ENCODE results near the gene PXDN. TPM values are rescaled to one million over a fixed set of nuclear protein-coding genes. Genes with fewer than 3 reads are reported as not detected.

The PXDN gene
- total and polyA plus RNA-seq, 2 donors (not counting 3 experiments of a cell fraction or from before 2014, with no cell fraction given) = 231 to 308 TPM

GRCh38 chr2:1621041-1621440 lies 123.3 kb downstream of the PXDN start:
- no peaks in the 10 kb centered on the region for H3K36me3 ChIP-seq (ENCODE audit: control insufficient read depth in 2 of 2, extremely low read depth in 1 of 2, insufficient read depth in 2 of 2, low read length in 2 of 2)
- H3K79me2 ChIP-seq (ENCODE audit: control insufficient read depth, insufficient read depth, low read length) = no peaks in the 10 kb centered on the region
- BruUV-seq (replicated peaks) = no TSS peak
- TF ChIP-seq MAX (IDR thresholded peaks at IDR 0.05; ENCODE audit: insufficient read depth, insufficient read length) (no peak), CTCF (IDR thresholded peaks at IDR 0.05; ENCODE audit: extremely low read depth in 1 of 2, insufficient read depth in 1 of 2, low read depth in 1 of 2, low read length in 2 of 2) (no peak)
- no peaks in the 10 kb centered on the region for H3K9me1 ChIP-seq (replicated peaks; ENCODE audit: control insufficient read depth, extremely low read depth, insufficient read depth, low read length)
- FAIRE-seq (no peak), DNase-seq (ENCODE audit: low read depth, low spot score) (no peak)
- no peak overlapping the region for H3K9ac ChIP-seq (replicated peaks; ENCODE audit: extremely low read depth, insufficient read depth, low read length)
- no peaks in the 10 kb centered on the region for H4K20me1 ChIP-seq (replicated peaks; ENCODE audit: control insufficient read depth, extremely low read depth, insufficient read depth, low read length)
- H3K27ac ChIP-seq (ENCODE audit: insufficient read depth, low read depth, low read length) = no peak overlapping the region
- no peaks in the 10 kb centered on the region for H3K9me3 ChIP-seq (replicated peaks; ENCODE audit: control insufficient read depth, insufficient read depth, low read length)
- H3K4me2 ChIP-seq (ENCODE audit: insufficient read depth, low read length) = no peak overlapping the region
- CTCF ChIA-PET = no interaction called here
- intact Hi-C loops (cut with micrococcal nuclease) = no loop called here
- peaks cover 0 to 3% of the 10 kb centered on the region in 2 experiments for H3K27me3 ChIP-seq (ENCODE audit: control insufficient read depth in 2 of 2, insufficient read depth in 2 of 2, low read length in 2 of 2)
- no peak overlapping the region for H3K4me3 ChIP-seq (replicated peaks in 1 of 3; ENCODE audit: insufficient read depth in 1 of 3, low read depth in 1 of 3, low read length in 3 of 3)
- H3K4me1 ChIP-seq (ENCODE audit: control insufficient read depth, extremely low read depth, insufficient read depth, low read length) = peaks cover 12% of the 10 kb centered on the region
- dilution Hi-C loops (cut with MboI; ENCODE audit: extremely low pct_ligation_motif_present, low sequenced_read_pairs) = no loop called here
- H2AFZ ChIP-seq (ENCODE audit: low read depth, low read length) = no peak overlapping the region
- POLR2A ChIA-PET = no interaction called here

- BruUV-seq (replicated peaks) = no TSS peak
- intact Hi-C loops (cut with micrococcal nuclease) = no loop called here
Observed at GRCh38 chr2:1620081-1620480, 124.2 kb downstream of the PXDN start.

More at GRCh38 chr2:1620081-1620480, 124.2 kb downstream of the PXDN start:
- Histone ChIP-seq H3K27ac (ENCODE audit: insufficient read depth, low read depth, low read length) (no peak overlapping the region), H3K9me3 (replicated peaks; ENCODE audit: control insufficient read depth, insufficient read depth, low read length) (no peaks in the 10 kb centered on the region), H3K79me2 (ENCODE audit: control insufficient read depth, insufficient read depth, low read length) (no peaks in the 10 kb centered on the region), H4K20me1 (replicated peaks; ENCODE audit: control insufficient read depth, extremely low read depth, insufficient read depth, low read length) (no peaks in the 10 kb centered on the region), H3K36me3 (ENCODE audit: control insufficient read depth in 2 of 2, extremely low read depth in 1 of 2, insufficient read depth in 2 of 2, low read length in 2 of 2) (no peaks in the 10 kb centered on the region), H3K9me1 (replicated peaks; ENCODE audit: control insufficient read depth, extremely low read depth, insufficient read depth, low read length) (no peaks in the 10 kb centered on the region), H3K4me2 (ENCODE audit: insufficient read depth, low read length) (no peak overlapping the region), H3K4me3 (replicated peaks in 1 of 3; ENCODE audit: insufficient read depth in 1 of 3, low read depth in 1 of 3, low read length in 3 of 3) (no peak overlapping the region), H2AFZ (ENCODE audit: low read depth, low read length) (no peak overlapping the region), H3K27me3 (ENCODE audit: control insufficient read depth in 2 of 2, insufficient read depth in 2 of 2, low read length in 2 of 2) (peaks cover 0 to 4% of the 10 kb centered on the region in 2 experiments), H3K4me1 (ENCODE audit: control insufficient read depth, extremely low read depth, insufficient read depth, low read length) (peaks cover 2% of the 10 kb centered on the region), H3K9ac (replicated peaks; ENCODE audit: extremely low read depth, insufficient read depth, low read length) (no peak overlapping the region)
- CTCF ChIA-PET = no interaction called here
- FAIRE-seq (no peak), DNase-seq (ENCODE audit: low read depth, low spot score) (no peak)
- POLR2A ChIA-PET = no interaction called here
- TF ChIP-seq POLR2A (IDR thresholded peaks at IDR 0.05; ENCODE audit: low read depth, low read length) = no peak
- TF ChIP-seq EZH2 (IDR thresholded peaks at IDR 0.05; ENCODE audit: borderline replicate concordance, low read depth, low read length, severe bottlenecking) = no peak
- TF ChIP-seq POLR2AphosphoS5 (IDR thresholded peaks at IDR 0.05; ENCODE audit: insufficient read depth, low read depth, low read length) = no peak
- TF ChIP-seq JUN (IDR thresholded peaks at IDR 0.05; ENCODE audit: borderline replicate concordance, insufficient read depth, insufficient read length, low read depth) = no peak
- no peak for TF ChIP-seq CTCF (IDR thresholded peaks at IDR 0.05; ENCODE audit: extremely low read depth in 1 of 2, insufficient read depth in 1 of 2, low read depth in 1 of 2, low read length in 2 of 2)
- TF ChIP-seq GATA2 (IDR thresholded peaks at IDR 0.05; ENCODE audit: insufficient read depth, insufficient read length, low read depth, low read length) = no peak
- no peak for TF ChIP-seq FOS (IDR thresholded peaks at IDR 0.05; ENCODE audit: borderline replicate concordance, insufficient read depth, low read length)
- no peak for TF ChIP-seq MAX (IDR thresholded peaks at IDR 0.05; ENCODE audit: insufficient read depth, insufficient read length)
- no peak for TF ChIP-seq MYC (IDR thresholded peaks at IDR 0.05; ENCODE audit: low read depth, low read length)
- dilution Hi-C loops (cut with MboI; ENCODE audit: extremely low pct_ligation_motif_present, low sequenced_read_pairs) = no loop called here
